Endothelial cell of umbilical vein (primary cell): ENCODE measurements around the gene PLXNA4.

Source experiments
- EZH2 ChIP-seq: IDR thresholded peaks from 2 replicates; pipeline ENCODE4 v1.6.1; 2012; ENCODE audit warnings: borderline replicate concordance, low read depth, mild to moderate bottlenecking, moderate library complexity, low read length, inconsistent platforms; ENCODE audit not compliant: severe bottlenecking
- POLR2AphosphoS5 ChIP-seq: IDR thresholded peaks from 2 replicates; pipeline ENCODE4 v1.6.1; 2012; ENCODE audit warnings: low read depth, mild to moderate bottlenecking, control low read depth, low read length, moderate library complexity; ENCODE audit not compliant: insufficient read depth
- TF ChIP-seq, protein P1 (sequence below), 2 donors: IDR thresholded peaks; 1 replicate in 1 of 2; 2 replicates in 1 of 2; pipeline ENCODE4 v1.5.1; 2011; ENCODE audit warnings: low read length in 2 of 2, mild to moderate bottlenecking in 2 of 2, moderate library complexity in 2 of 2, control low read depth in 1 of 2, inconsistent platforms in 1 of 2, low read depth in 1 of 2; ENCODE audit not compliant: insufficient read depth in 1 of 2; ENCODE audit errors: extremely low read depth in 1 of 2

GRCh38 chr7:132116369-132116768 is 459.9 kb downstream of the PLXNA4 start:
- TF ChIP-seq, protein P1, sequence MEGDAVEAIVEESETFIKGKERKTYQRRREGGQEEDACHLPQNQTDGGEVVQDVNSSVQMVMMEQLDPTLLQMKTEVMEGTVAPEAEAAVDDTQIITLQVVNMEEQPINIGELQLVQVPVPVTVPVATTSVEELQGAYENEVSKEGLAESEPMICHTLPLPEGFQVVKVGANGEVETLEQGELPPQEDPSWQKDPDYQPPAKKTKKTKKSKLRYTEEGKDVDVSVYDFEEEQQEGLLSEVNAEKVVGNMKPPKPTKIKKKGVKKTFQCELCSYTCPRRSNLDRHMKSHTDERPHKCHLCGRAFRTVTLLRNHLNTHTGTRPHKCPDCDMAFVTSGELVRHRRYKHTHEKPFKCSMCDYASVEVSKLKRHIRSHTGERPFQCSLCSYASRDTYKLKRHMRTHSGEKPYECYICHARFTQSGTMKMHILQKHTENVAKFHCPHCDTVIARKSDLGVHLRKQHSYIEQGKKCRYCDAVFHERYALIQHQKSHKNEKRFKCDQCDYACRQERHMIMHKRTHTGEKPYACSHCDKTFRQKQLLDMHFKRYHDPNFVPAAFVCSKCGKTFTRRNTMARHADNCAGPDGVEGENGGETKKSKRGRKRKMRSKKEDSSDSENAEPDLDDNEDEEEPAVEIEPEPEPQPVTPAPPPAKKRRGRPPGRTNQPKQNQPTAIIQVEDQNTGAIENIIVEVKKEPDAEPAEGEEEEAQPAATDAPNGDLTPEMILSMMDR (IDR thresholded peaks at IDR 0.05; ENCODE audit: extremely low read depth in 1 of 2, insufficient read depth in 1 of 2, low read depth in 1 of 2, low read length in 2 of 2) = no peak
- no peak for TF ChIP-seq POLR2AphosphoS5
- no peak for TF ChIP-seq EZH2
